OCI-M2 (cell line): ENCODE measurements around the gene RNU6-9.

Experiments used
- DNase-seq: peaks from one replicate; lab custom pipeline; 2025; ENCODE audit not compliant: unreplicated experiment; lab: John Stamatoyannopoulos, UW

RNU6-9 gene

DNA sequence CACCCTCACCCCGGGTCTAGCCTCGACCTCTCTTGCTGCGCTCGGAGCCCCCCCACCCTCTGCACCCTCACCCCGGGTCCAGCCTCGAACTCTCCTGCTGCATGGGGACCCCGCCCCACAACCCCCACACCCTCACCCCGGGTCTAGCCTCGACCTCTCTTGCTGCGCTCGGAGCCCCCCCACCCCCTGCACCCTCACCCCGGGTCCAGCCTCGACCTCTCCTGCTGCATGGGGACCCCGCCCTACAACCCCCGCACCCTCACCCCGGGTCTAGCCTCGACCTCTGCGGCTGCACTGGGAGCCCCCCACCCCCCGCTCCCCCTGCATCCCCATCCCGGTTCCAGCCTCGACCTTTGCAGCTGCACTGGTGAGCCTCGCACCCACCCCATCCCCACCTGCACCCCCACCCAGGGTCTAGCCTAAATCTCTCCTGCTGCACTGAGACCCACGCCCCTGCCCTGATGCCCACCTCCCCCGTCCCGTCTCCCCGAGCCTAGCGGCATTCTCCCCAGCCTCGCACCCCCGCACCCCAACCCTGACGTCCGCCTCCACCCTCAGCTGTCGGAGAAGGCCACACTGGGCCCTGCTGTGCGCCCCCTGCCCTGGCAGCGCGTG, 32.0 kb upstream of the RNU6-9 start:
- no peak for DNase-seq

DNA sequence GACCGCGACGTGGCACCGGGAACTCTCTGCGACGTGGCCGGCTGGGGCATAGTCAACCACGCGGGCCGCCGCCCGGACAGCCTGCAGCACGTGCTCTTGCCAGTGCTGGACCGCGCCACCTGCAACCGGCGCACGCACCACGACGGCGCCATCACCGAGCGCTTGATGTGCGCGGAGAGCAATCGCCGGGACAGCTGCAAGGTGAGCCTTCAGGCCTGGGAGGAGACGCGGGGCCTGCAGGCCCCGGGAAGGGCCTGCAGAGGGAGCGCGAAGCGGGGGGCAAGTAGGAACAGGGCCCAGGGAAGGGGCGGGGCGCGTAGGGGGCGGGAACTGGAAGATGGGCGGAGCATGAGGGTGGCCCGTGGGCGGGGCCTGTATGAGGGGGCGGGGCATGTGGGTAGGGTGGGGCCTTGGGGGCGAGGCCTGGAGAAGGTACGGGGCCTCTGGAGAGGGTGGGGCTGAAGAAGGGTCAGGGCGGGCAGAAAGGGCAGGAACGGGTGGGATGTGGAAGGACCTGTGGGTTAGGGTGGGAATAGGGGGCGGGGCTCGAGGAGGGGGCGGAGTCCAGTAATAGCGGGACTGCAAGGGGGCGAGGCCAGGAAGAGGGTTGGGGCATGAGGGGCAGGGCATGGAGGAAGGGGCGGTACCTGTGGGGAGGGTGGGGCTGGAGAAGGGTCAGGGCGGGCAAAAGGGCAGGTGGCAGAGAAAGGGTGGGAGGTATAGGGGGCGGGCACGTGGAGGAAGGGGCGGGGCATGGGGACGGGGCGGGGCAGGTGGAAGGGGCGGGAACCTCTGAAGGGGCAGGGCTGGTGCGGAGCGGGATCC, 31.3 kb upstream of the RNU6-9 start:
- DNase-seq: peak; percentile 45

DNA sequence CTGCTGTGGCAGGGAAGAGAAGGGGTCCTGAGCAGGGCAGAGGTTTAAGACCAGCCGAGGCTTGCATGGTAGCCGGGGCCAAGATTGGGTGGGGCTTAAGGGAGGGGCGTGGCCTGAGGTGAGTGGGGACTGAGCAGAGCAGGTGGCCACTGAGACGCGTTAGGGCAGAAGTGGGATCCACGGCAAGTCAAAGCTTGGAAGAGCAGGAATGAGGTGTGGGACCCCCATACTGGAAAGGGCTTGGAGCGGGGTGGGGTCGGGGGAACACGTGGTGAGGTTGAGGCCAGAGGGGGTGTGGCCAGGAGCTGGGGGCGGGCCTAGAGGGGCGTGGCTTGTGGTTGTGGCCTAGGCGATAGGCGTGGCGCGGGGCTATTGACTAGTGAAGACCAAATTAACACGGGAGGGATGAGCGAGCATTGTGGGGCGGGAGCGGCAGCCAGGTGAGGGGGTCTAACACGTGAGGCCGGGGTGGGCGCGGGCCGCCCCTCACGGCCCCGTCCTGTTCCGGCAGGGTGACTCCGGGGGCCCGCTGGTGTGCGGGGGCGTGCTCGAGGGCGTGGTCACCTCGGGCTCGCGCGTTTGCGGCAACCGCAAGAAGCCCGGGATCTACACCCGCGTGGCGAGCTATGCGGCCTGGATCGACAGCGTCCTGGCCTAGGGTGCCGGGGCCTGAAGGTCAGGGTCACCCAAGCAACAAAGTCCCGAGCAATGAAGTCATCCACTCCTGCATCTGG, 30.5 kb upstream of the RNU6-9 start:
- peak; percentile 70 for DNase-seq

DNA sequence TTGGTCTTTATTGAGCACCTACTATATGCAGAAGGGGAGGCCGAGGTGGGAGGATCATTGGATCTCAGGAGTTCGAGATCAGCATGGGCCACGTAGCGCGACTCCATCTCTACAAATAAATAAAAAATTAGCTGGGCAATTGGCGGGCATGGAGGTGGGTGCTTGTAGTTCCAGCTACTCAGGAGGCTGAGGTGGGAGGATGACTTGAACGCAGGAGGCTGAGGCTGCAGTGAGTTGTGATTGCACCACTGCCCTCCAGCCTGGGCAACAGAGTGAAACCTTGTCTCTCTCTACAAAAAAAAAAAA, 30.0 kb upstream of the RNU6-9 start:
- no peak for DNase-seq

DNA sequence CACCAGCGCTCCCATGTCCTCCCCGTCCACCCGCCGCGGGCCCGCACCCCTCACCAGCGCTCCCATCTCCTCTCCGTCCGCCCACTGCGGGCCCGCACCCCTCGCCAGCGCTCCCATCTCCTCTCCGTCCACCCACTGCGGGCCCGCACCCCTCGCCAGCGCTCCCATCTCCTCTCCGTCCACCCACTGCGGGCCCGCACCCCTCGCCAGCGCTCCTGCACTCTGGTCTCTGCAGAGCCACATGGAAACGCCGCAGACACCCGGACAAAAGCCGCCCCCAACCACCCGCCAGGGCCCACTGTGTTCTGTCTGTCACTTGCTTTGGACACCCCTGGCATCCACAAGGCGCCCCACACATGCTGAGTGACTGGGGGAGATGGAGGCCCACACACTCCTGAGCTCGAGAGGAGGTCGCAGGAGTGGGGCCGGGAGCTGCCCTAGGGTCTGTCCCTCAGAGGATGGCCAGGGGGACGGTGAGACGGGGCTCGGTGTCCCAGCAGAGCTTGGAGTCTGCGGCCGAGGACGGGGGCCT, 26.4 kb upstream of the RNU6-9 start:
- DNase-seq: no peak

DNA sequence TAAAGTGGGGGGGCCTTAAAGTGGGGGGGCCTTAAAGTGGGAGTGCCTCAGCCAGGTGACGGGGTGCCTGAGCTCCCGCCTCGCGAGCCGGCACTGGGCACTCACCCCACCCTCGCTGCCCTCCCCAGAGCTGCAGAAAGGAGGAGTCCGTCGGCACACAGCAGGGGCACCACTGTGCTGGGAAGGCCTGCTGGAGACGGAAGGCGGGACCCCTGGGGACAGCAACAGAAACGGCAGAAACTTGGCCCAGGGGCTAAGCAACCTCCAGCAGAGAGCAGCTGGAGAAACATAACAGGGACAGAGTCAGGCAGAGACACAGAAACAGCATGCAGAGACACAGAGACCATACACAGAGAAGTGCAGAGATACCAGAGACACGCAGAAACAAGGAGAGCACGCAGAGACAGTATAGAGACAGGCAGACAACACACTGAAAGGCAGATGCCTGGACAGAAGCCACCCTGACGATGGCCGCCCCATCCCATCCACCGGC, 25.9 kb upstream of the RNU6-9 start:
- DNase-seq: no peak

DNA sequence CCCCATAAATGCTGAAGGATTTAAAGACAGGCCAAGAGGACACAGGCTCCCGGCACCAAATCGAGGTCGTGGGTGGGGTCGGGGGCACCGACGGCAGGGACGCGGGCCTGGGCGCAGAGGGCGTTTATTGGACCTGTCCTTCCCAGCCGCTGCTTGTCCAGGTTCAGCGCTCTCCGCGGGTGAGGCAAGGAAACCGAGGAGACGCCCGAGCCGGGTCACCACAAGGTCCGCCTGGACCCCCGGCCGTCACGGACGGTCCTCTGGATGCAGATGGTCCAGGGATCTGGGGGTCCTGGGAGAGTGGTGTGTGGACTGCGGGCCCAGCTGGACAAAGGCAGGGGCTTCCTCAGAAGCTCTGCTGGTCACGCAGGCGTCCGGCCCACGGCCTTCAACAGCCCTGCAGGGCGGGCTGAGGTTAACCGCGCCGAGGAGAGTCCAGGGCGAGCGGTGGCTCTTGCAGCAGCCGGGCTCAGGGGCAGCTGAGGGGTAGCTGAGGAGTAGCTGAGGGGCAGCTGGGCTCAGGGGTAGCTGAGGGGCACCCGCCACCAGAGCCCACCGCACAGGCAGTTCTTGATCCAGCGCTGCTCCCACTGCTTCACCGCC, 25.3 kb upstream of the RNU6-9 start:
- DNase-seq: no peak

DNA sequence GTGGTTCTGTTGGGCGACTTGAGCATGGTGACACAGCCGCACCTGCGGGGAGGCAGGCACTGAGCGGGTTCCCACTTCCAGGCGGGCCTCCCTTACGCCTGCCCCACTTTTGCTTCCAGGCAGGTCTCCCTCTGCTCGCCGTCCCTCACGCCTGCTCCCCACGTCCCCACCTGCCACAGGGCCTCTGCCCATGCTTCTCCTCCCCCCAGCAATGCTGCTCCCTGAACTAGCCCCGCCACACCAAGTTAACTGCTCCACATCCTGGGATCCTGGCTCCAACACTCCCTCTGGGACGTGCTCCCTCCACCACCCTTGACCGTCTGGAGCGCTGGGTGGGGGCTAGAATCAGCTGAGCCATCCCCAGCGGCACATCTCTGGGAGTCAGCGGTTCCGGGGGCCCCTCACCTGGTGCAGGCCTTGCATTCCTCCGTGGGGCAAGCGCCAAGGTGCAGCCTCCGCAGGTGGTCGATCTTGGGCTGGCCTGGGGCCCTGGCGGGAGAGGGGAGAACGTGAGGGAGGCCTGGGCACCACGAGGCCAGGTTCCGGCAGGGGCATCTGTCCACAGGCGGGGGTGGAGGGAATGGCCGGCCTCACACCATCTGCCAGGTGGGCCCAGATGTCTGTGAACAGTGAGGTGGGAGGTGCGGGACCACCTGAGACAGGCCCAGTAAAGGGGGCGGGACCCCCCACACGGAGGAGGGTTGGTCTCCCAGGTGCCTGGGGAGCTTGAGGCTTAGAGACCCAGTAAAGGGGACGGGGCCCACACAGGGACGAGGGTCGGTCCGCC, 24.6 kb upstream of the RNU6-9 start:
- DNase-seq: no peak

DNA sequence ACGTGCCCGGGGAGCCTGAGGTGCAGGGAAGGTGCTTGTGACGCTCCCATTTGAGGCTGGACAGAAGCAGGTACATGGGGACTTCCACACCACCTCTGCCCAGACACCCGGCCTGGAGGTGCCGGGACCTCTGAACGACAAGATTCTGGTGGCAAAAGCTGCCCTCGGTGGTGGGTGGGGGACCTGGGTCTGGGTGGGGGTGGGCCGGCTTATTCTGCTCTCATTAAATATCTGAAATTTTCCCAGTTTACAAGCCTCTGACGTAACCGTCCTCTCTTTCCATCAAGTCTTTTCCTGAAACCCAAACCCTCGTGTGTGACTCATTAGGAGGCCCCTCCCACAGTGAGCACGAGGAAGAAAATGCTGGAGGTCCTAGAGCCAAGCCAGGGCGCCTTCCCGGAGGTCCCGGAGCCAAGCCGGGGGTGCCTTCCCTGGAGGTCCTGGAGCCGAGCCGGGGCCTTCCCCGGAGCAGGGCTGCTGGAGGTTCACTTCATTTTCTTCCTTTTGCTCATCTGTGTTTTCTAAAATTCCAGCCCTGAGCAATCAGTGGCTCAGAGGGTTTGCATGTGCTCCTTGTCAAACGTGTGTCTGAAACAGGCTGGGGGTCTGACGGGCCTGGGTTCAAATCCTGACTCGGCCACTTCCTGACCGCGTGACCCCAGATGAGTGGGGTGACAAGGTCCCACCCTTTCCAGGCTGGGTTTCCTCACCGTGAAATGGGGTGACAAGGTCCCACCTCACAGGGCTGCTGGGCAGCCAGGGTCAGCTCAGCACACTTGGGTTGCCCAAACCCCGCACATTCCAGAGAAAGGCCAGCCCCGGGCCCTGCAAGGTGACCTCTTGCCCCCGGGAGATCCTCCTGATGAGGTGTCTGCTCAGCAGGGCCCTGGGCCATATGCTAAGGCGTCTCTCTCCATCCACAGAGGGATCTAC, 23.8 kb upstream of the RNU6-9 start:
- DNase-seq: no peak

DNA sequence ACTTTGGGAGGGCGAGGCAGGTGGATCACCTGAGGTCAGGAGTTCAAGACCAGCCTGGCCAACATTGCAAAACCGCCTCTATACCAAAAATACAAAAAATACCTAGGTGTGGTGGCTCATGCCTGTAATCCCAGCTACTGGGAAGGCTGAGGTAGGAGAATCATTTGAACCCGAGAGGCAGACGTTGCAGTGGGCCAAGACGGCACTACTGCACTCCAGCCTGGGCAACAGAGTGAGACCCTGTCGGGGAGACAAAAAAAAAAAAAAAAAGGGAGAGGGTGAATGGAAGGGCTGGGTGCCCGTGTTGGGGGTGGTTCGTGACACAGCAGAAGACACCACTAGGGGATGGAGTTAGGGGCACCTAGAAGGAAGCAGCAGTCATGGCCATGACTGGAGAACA, 23.0 kb upstream of the RNU6-9 start:
- DNase-seq: no peak

DNA sequence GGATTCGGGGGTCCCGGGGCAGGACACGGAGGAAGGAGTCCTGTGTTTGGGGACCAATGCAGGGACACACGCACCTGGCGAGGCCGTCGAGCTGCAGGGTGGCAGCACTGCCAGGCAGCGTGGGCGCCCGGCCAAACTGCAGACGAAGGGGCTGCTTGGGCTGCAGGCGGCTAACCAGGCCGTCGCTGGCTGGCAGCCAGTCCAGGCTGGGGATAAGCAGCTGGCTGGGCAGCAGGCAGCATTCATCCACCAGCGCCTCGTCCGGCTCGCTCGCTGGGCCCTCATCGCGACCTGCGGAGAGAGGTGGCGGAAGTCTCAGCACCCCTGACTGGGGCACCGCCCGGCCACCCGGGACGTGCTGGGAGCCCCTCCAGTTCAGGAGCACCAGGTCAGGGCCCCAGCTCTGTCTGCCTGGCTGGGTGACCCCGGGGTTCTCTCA, 22.3 kb upstream of the RNU6-9 start:
- no peak for DNase-seq

DNA sequence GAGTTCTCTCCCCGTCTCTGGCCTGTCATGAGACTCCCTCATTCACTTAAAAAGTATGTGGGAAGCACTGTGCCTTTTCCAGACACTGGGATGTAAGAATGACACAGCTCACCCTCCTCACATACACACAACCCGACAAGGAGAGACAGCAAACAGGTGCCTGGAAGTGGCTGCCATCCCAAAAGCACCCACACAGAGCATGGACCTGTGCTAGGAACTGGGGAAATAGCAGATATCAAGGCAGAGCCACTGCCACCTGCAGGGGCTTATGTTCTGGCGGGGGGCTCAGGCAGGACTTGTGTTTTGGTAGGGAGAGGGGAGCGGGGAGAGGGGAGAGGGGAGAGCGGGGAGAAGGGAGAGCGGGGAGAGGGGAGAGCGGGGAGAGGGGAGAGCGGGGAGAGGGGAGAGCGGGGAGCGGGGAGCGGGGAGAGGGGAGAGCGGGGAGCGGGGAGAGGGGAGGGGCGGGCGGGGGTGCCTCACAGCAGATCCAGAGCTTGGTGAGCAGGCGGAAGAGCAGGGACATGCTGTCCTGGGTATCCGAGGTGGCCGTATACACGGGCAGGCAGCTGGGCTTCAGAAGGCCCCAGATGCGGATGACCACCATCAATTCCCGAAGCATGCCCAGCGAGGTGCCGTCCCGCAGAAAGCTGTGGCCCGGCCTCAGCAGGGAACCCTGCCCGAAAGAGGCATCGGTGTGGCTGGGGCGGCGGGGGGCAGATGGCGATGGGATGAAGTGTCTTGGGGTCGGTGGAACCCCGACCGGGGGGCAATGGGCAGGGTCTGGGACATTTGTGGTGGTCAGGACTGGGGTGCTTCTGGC, 21.6 kb upstream of the RNU6-9 start:
- DNase-seq: no peak

DNA sequence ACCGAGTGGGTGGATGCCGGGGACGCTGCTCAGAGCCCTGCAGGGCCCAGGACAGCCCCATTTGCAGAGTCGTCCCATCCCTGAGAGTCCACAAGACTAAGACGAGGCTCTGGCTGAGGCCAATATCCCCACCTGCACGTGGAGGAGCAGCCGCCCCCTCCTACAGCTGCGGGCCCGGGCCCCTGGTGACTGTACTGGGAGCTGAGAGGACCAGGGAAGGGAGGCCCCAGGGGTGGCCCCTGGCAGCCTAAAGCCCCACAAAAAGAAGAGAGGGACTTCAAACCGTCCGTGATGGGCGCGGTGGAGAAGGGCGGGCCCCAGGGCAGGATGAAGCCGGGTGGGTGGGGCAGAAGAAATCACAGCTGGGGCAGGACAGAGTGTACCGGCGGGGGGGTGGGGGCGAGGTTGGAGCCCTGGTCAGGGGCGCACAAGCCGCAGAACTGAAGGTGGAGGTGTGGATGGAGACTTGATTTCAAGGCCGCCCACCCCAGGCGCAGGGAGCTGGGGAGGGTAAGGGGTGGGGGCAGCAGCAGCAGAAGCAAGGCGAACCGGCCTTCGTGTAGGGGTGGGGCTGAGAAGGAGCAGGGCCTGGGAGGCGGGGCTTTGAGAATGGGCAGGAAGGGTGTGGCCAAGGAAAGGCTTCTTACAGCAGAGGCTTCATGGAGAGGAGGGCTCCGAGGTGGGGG, 20.9 kb upstream of the RNU6-9 start:
- DNase-seq: no peak

DNA sequence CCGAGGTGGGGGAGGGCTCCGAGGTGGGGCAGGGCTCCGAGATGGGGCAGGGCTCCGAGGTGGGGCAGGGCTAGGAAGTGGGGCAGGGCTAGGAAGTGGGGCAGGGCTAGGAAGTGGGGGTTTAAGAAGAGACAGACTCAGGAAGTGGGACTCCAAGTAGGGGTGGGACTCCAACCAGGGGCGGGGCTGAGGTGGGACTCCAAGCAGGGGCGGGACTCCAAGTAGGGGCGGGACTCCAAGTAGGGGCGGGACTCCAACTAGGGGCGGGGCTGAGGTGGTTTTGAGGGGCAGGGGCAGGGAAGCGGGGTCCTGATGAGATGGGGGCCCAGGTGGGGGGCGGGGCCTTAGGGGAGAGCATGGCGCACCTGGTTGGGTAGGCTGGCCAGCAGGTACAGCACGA, 20.2 kb upstream of the RNU6-9 start:
- no peak for DNase-seq

DNA sequence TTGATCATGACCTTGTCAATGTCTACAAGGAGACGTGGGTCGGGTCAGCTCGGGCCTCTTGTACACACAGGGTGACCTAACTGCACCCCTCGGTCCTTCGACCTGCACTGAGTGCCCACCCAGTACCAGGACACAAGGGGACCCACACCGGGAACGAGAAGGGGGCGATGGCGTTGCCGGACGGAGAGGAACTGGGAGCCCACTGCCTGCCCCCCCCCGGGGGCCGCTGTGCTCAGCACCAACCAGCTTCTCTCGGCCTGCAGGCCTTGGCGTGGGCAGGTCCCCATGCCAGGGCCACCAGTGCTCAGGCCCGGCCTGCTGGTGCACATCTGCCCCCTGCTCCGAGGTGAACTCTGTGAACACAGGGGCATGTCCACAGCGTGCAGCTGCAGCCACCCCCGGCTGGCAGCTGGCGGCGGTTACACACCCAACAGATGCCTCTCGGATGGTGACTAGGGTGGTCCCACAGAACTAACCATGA, 19.7 kb upstream of the RNU6-9 start:
- no peak for DNase-seq

DNA sequence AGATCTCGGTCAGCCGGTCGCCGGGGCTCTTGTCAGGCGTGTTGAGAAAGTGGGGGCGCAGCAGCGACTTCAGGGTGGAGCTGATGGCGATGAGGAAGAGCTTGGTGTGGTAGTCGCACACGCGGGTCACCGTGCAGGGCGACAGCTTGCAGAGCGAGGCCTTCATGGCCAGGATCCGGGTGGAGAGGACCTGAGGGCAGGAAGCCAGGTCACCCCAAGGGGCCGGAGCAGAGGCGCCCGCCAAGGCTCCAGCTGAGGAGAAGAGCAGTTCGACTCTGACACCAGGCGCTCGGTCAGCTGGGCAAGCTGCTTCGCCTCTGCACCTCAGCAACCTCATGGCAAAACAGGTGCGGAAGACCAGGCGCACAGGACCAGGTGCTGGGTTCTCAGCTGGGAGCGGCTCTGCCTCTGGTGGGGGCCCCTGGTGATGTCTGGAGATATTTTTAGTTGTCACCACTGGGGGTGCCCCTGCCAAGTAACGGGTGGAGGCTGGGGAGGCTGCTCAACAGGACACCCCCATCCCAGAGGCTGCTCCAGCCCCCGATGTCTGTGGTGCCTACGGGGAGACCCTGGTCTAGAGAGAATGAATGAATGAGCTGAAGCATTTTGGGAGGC, 17.9 kb upstream of the RNU6-9 start:
- DNase-seq: no peak

DNA sequence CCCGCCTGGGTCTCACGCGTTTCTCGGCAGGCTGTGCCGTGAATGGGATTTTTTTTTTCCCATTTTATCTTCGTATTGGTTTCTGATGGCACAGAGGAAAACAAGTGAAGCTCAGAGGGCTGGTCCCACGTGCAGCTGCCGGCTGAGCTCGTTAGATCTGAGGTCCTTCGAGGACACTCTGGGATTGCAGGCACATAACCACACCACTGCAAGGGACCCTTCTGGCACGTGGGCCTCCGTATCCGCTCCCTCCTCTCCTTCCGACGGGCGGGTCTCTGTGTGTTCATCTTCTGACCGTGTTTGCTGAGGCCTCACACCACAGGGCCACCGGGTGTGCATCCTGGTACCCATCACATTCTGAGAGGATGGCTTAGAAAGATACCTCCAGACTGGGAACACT, 17.2 kb upstream of the RNU6-9 start:
- DNase-seq: no peak
